ENCODE data around the gene GLA.

The GLA gene

DNA sequence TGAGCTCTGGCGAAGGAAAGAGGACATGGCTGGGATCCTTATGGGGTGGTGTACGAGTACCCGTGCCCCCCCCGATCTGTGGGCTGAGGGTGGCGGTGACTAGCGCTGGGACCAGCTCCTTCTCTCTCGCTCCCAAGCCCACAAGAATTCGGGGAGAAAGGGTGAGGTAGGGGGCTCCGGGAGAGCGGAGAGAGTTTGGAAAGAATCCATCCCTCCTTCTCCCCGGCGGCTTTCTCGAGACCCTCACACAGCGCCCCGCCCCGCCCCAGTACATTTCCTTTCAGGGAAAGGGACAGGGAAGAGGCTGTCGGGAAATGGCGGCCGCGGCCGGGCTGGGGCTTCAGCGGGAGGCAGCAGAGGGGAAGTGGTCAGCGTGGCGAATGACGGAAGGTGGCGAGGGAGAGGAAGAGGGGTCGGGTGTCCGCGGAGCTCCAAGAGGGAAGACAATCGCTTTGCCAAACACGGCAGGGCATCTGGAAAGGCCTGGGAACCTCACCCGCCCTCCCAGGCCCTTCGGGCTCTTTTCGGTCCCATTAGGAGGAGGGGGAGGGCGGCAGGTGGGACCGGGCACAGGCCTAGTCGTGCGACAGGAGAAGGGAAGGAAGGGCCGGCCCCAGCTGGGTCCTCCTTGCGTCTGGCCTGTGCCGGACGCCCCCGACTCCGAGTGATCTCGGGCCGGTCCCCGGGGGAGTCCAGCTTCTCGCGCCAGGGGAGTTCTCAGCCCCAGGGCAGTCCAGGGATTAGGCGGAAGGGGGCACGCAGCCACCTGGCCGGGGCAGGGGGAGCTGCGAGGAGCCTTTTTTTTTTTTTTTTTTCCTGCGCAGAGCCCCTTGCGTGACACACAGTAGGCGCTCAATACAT is 10.5 kb upstream of the GLA start:
- H3K36me3 ChIP-seq (ENCODE audit: control insufficient read depth, insufficient read depth, low read length): no peaks in the 10 kb centered on the region
- peak in 2 of 3 donors; percentile 3 to 30 for DNase-seq
- no peaks in the 10 kb centered on the region for H3K9me3 ChIP-seq (ENCODE audit: control insufficient read depth, low read length)
- peak overlapping the region; percentile 61 for H3K4me3 ChIP-seq (ENCODE audit: insufficient read depth, low read depth, low read length, poor library complexity, severe bottlenecking)
- no peaks in the 10 kb centered on the region for H3K4me1 ChIP-seq (ENCODE audit: control insufficient read depth, insufficient read depth, low read length, poor library complexity, severe bottlenecking)
- H3K27ac ChIP-seq (ENCODE audit: insufficient read depth, low read length, poor library complexity, severe bottlenecking): peak overlapping the region; percentile 60
- H3K27me3 ChIP-seq (replicated peaks; ENCODE audit: control insufficient read depth, insufficient read depth, low read length, poor library complexity, severe bottlenecking): no peaks in the 10 kb centered on the region

DNA sequence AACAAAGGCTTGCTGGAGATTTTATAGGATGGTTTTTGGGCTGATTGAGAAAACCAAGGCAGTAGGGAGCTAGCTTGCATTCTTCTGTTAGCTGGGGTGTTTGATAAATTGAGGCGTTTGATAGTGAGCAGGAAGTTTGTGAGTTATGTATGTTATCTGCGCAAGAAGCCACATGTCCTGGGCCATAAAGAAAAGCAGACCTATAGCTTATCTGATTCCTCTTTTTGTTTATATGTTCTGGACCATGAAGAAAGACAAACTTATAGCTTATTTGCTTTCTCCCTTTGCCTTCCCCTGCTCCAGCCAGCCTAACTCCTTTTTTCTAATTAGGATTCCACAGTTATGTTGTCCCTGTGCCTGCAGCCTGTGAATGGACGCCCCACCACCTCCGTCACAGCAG is 9.5 kb upstream of the GLA start:
- Histone ChIP-seq H3K27ac (ENCODE audit: insufficient read depth, low read length, poor library complexity, severe bottlenecking) (no peak overlapping the region), H3K4me1 (ENCODE audit: control insufficient read depth, insufficient read depth, low read length, poor library complexity, severe bottlenecking) (no peaks in the 10 kb centered on the region), H3K36me3 (ENCODE audit: control insufficient read depth, insufficient read depth, low read length) (no peaks in the 10 kb centered on the region)

GRCh38 chrX:101416691-101417090 is 9.0 kb upstream of the GLA start:
- no peak overlapping the region for H3K27ac ChIP-seq (ENCODE audit: insufficient read depth, low read length, poor library complexity, severe bottlenecking)
- no peaks in the 10 kb centered on the region for H3K36me3 ChIP-seq (ENCODE audit: control insufficient read depth, insufficient read depth, low read length)
- no peak for DNase-seq
- no peaks in the 10 kb centered on the region for H3K27me3 ChIP-seq (replicated peaks; ENCODE audit: control insufficient read depth, insufficient read depth, low read length, poor library complexity, severe bottlenecking)
- no peaks in the 10 kb centered on the region for H3K4me1 ChIP-seq (ENCODE audit: control insufficient read depth, insufficient read depth, low read length, poor library complexity, severe bottlenecking)
- no peaks in the 10 kb centered on the region for H3K9me3 ChIP-seq (ENCODE audit: control insufficient read depth, low read length)
- no peak overlapping the region for H3K4me3 ChIP-seq (ENCODE audit: insufficient read depth, low read depth, low read length, poor library complexity, severe bottlenecking)

More for the DNA sequence above, 9.5 kb upstream of the GLA start:
- Histone ChIP-seq H3K9me3 (ENCODE audit: control insufficient read depth, low read length) (no peaks in the 10 kb centered on the region), H3K4me3 (ENCODE audit: insufficient read depth, low read depth, low read length, poor library complexity, severe bottlenecking) (no peak overlapping the region), H3K27me3 (replicated peaks; ENCODE audit: control insufficient read depth, insufficient read depth, low read length, poor library complexity, severe bottlenecking) (no peaks in the 10 kb centered on the region)
- no peak for DNase-seq

- Histone ChIP-seq H3K4me1 (ENCODE audit: control insufficient read depth, insufficient read depth, low read length, poor library complexity, severe bottlenecking) (no peaks in the 10 kb centered on the region), H3K27me3 (replicated peaks; ENCODE audit: control insufficient read depth, insufficient read depth, low read length, poor library complexity, severe bottlenecking) (no peaks in the 10 kb centered on the region), H3K9me3 (ENCODE audit: control insufficient read depth, low read length) (no peaks in the 10 kb centered on the region), H3K36me3 (ENCODE audit: control insufficient read depth, insufficient read depth, low read length) (no peaks in the 10 kb centered on the region), H3K4me3 (ENCODE audit: insufficient read depth, low read depth, low read length, poor library complexity, severe bottlenecking) (no peak overlapping the region), H3K27ac (ENCODE audit: insufficient read depth, low read length, poor library complexity, severe bottlenecking) (peak overlapping the region; percentile 27)
- peak in 1 of 3 donors; percentile 25 for DNase-seq
Observed at GRCh38 chrX:101415180-101416145, 7.7 kb upstream of the GLA start.

GRCh38 chrX:101411984-101412383 is 4.3 kb upstream of the GLA start:
- Histone ChIP-seq H3K27me3 (replicated peaks; ENCODE audit: control insufficient read depth, insufficient read depth, low read length, poor library complexity, severe bottlenecking) (no peaks in the 10 kb centered on the region), H3K36me3 (ENCODE audit: control insufficient read depth, insufficient read depth, low read length) (no peaks in the 10 kb centered on the region), H3K9me3 (ENCODE audit: control insufficient read depth, low read length) (no peaks in the 10 kb centered on the region), H3K27ac (ENCODE audit: insufficient read depth, low read length, poor library complexity, severe bottlenecking) (no peak overlapping the region), H3K4me3 (ENCODE audit: insufficient read depth, low read depth, low read length, poor library complexity, severe bottlenecking) (no peak overlapping the region), H3K4me1 (ENCODE audit: control insufficient read depth, insufficient read depth, low read length, poor library complexity, severe bottlenecking) (no peaks in the 10 kb centered on the region)
- DNase-seq: no peak

GRCh38 chrX:101410461-101410860 is 2.7 kb upstream of the GLA start:
- no peaks in the 10 kb centered on the region for H3K9me3 ChIP-seq (ENCODE audit: control insufficient read depth, low read length)
- DNase-seq: no peak
- H3K27ac ChIP-seq (ENCODE audit: insufficient read depth, low read length, poor library complexity, severe bottlenecking): peak overlapping the region; percentile 18
- H3K36me3 ChIP-seq (ENCODE audit: control insufficient read depth, insufficient read depth, low read length): no peaks in the 10 kb centered on the region
- no peaks in the 10 kb centered on the region for H3K4me1 ChIP-seq (ENCODE audit: control insufficient read depth, insufficient read depth, low read length, poor library complexity, severe bottlenecking)
- no peaks in the 10 kb centered on the region for H3K27me3 ChIP-seq (replicated peaks; ENCODE audit: control insufficient read depth, insufficient read depth, low read length, poor library complexity, severe bottlenecking)
- H3K4me3 ChIP-seq (ENCODE audit: insufficient read depth, low read depth, low read length, poor library complexity, severe bottlenecking): no peak overlapping the region

GRCh38 chrX:101409043-101409442 is 1.3 kb upstream of the GLA start:
- Histone ChIP-seq H3K4me1 (ENCODE audit: control insufficient read depth, insufficient read depth, low read length, poor library complexity, severe bottlenecking) (no peaks in the 10 kb centered on the region), H3K4me3 (ENCODE audit: insufficient read depth, low read depth, low read length, poor library complexity, severe bottlenecking) (peak overlapping the region; percentile 58), H3K27ac (ENCODE audit: insufficient read depth, low read length, poor library complexity, severe bottlenecking) (peak overlapping the region; percentile 95), H3K27me3 (replicated peaks; ENCODE audit: control insufficient read depth, insufficient read depth, low read length, poor library complexity, severe bottlenecking) (no peaks in the 10 kb centered on the region), H3K36me3 (ENCODE audit: control insufficient read depth, insufficient read depth, low read length) (no peaks in the 10 kb centered on the region), H3K9me3 (ENCODE audit: control insufficient read depth, low read length) (no peaks in the 10 kb centered on the region)
- no peak for DNase-seq

- Histone ChIP-seq H3K27me3 (replicated peaks; ENCODE audit: control insufficient read depth, insufficient read depth, low read length, poor library complexity, severe bottlenecking) (no peaks in the 10 kb centered on the region), H3K4me1 (ENCODE audit: control insufficient read depth, insufficient read depth, low read length, poor library complexity, severe bottlenecking) (no peaks in the 10 kb centered on the region), H3K27ac (ENCODE audit: insufficient read depth, low read length, poor library complexity, severe bottlenecking) (peak overlapping the region; percentile 95), H3K9me3 (ENCODE audit: control insufficient read depth, low read length) (no peaks in the 10 kb centered on the region), H3K4me3 (ENCODE audit: insufficient read depth, low read depth, low read length, poor library complexity, severe bottlenecking) (peak overlapping the region; percentile 58), H3K36me3 (ENCODE audit: control insufficient read depth, insufficient read depth, low read length) (no peaks in the 10 kb centered on the region)
- no peak for DNase-seq
Observed at GRCh38 chrX:101408532-101408841, 762 bp upstream of the GLA start.

GRCh38 chrX:101407167-101407747 is 468 bp downstream of the GLA start:
- Histone ChIP-seq H3K36me3 (ENCODE audit: control insufficient read depth, insufficient read depth, low read length) (no peaks in the 10 kb centered on the region), H3K4me3 (ENCODE audit: insufficient read depth, low read depth, low read length, poor library complexity, severe bottlenecking) (peak overlapping the region; percentile 74), H3K9me3 (ENCODE audit: control insufficient read depth, low read length) (no peaks in the 10 kb centered on the region), H3K27ac (ENCODE audit: insufficient read depth, low read length, poor library complexity, severe bottlenecking) (peak overlapping the region; percentile 95), H3K27me3 (replicated peaks; ENCODE audit: control insufficient read depth, insufficient read depth, low read length, poor library complexity, severe bottlenecking) (no peaks in the 10 kb centered on the region), H3K4me1 (ENCODE audit: control insufficient read depth, insufficient read depth, low read length, poor library complexity, severe bottlenecking) (no peaks in the 10 kb centered on the region)
- no peak for DNase-seq

All from effector memory CD4-positive, alpha-beta T cell (primary cell).